HEK293T (cell line): ENCODE results near the gene ANKDD1B.
A peak's percentile ranks its signal among the peaks of the same experiment; 100 is the strongest.
"Not testable (repeated sequence)": the region's sequence is repeated elsewhere in the genome, so short reads cannot be mapped to it uniquely, and the experiment has no call there.

Source experiments
- CTCF ChIA-PET: fragments of 350-600 bp; formaldehyde crosslinking; extraction: SDS; loops from one replicate; lab custom pipeline; 2021; ENCODE audit warnings: antibody characterized with exemption, inconsistent platforms; lab: Yijun Ruan, JAX
- POLR2A ChIA-PET: fragments of 350-600 bp; formaldehyde crosslinking; extraction: SDS; loops from one replicate; lab custom pipeline; 2020; ENCODE audit warnings: antibody characterized with exemption, inconsistent platforms; lab: Yijun Ruan, JAX
- DNase-seq: peaks from one replicate; pipeline ENCODE4 v3.0.0; 2012; ENCODE audit warnings: mixed read lengths; ENCODE audit errors: extremely low spot score
- ARNT ChIP-seq: fragments of 450-650 bp; IDR thresholded peaks from 2 replicates; pipeline ENCODE4 v1.6.1; 2017; ENCODE audit warnings: mild to moderate bottlenecking
- BHLHE40 ChIP-seq: fragments of 450-650 bp; IDR thresholded peaks from 2 replicates; pipeline ENCODE4 v1.6.1; 2016; ENCODE audit warnings: mild to moderate bottlenecking, moderate library complexity, borderline replicate concordance
- CTBP1 ChIP-seq: fragments of 450-650 bp; IDR thresholded peaks from 2 replicates; pipeline ENCODE4 v1.6.1; 2016; ENCODE audit warnings: borderline replicate concordance
- ELF4 ChIP-seq: fragments of 450-650 bp; IDR thresholded peaks from 2 replicates; pipeline ENCODE4 v1.6.1; 2017; ENCODE audit warnings: antibody characterized with exemption
- FOXA1 ChIP-seq: fragments of 450-650 bp; IDR thresholded peaks from 2 replicates; pipeline ENCODE4 v1.6.1; 2016; ENCODE audit warnings: mild to moderate bottlenecking
- FOXK2 ChIP-seq: fragments of 450-650 bp; IDR thresholded peaks from 2 replicates; pipeline ENCODE4 v1.6.1; 2016; ENCODE audit warnings: mild to moderate bottlenecking
- FOXM1 ChIP-seq: fragments of 450-650 bp; IDR thresholded peaks from 2 replicates; pipeline ENCODE4 v1.6.1; 2017; ENCODE audit warnings: mild to moderate bottlenecking, borderline replicate concordance
- HDGF ChIP-seq: fragments of 450-650 bp; IDR thresholded peaks from 2 replicates; pipeline ENCODE4 v1.6.1; 2017; ENCODE audit warnings: antibody characterized with exemption, borderline replicate concordance
- L3MBTL2 ChIP-seq: fragments of 450-650 bp; conservative IDR thresholded peaks from 2 replicates; pipeline ENCODE4 v1.6.1; 2016; ENCODE audit warnings: mild to moderate bottlenecking
- LEF1 ChIP-seq: fragments of 450-650 bp; IDR thresholded peaks from 2 replicates; pipeline ENCODE4 v1.6.1; 2017; ENCODE audit warnings: mild to moderate bottlenecking, borderline replicate concordance
- NFRKB ChIP-seq: fragments of 450-650 bp; IDR thresholded peaks from 2 replicates; pipeline ENCODE4 v1.6.1; 2016; ENCODE audit warnings: mild to moderate bottlenecking, moderate library complexity
- PKNOX1 ChIP-seq: fragments of 450-650 bp; IDR thresholded peaks from 2 replicates; pipeline ENCODE4 v1.6.1; 2016
- SP1 ChIP-seq: fragments of 450-650 bp; IDR thresholded peaks from 2 replicates; pipeline ENCODE4 v1.6.1; 2017
- SUZ12 ChIP-seq: fragments of 450-650 bp; IDR thresholded peaks from 2 replicates; pipeline ENCODE4 v1.6.1; 2016; ENCODE audit warnings: mild to moderate bottlenecking
- TARDBP ChIP-seq: fragments of 450-650 bp; IDR thresholded peaks from 2 replicates; pipeline ENCODE4 v1.6.1; 2016
- ZNF384 ChIP-seq: fragments of 450-650 bp; IDR thresholded peaks from 2 replicates; pipeline ENCODE4 v1.6.1; 2016

ANKDD1B gene

GRCh38 chr5:75681125-75681830 lies 70.0 kb downstream of the ANKDD1B start:
- DNase-seq = peak; percentile 15
- TF ChIP-seq ELF4 = no peak
- TF ChIP-seq PKNOX1 = peak; percentile 49; the same call in 1 of the 2 replicates
- CTCF ChIA-PET = interaction anchor here (0.7 to 1.2 kb wide), 3 partner anchors 13 to 444 kb away, joined by 3 to 4 read pairs (median 3); partner anchors contain the start of genes CERT1 and POLK
- POLR2A ChIA-PET = interaction anchor here (0.9 kb wide), 1 partner anchor 36 kb away, joined by 3 read pairs; the partner anchor contains the start of gene POC5

GRCh38 chr5:75685141-75685540 lies 73.9 kb downstream of the ANKDD1B start:
- TF ChIP-seq TARDBP (no peak), L3MBTL2 (no peak), FOXA1 (no peak), ARNT (no peak), PKNOX1 (no peak), NFRKB (no peak), SP1 (no peak), FOXK2 (no peak), SUZ12 (no peak), BHLHE40 (no peak), FOXM1 (no peak), ZNF384 (no peak), HDGF (no peak), ELF4 (no peak), CTBP1 (no peak)
- DNase-seq = no peak
- CTCF ChIA-PET = no interaction called here
- POLR2A ChIA-PET = no interaction called here

GRCh38 chr5:75686480-75686879 lies 75.2 kb downstream of the ANKDD1B start:
- CTCF ChIA-PET = interaction anchor here (0.6 kb wide), 1 partner anchor 50 kb away, joined by 3 read pairs; no protein-coding TSS in a partner anchor
- POLR2A ChIA-PET = no interaction called here
- no peak for TF ChIP-seq LEF1
- no peak for TF ChIP-seq ELF4
- TF ChIP-seq SP1 = no peak
- TF ChIP-seq HDGF = no peak
- DNase-seq = no peak

GRCh38 chr5:75690669-75691068 lies 79.4 kb downstream of the ANKDD1B start:
- CTCF ChIA-PET = no interaction called here
- TF ChIP-seq BHLHE40 = no peak
- no peak for TF ChIP-seq CTBP1
- no peak for TF ChIP-seq SUZ12
- TF ChIP-seq LEF1 = no peak
- TF ChIP-seq SP1 = no peak
- TF ChIP-seq L3MBTL2 = no peak
- no peak for TF ChIP-seq FOXM1
- TF ChIP-seq NFRKB = no peak
- TF ChIP-seq ZNF384 = no peak
- no peak for TF ChIP-seq FOXK2
- no peak for TF ChIP-seq ELF4
- no peak for TF ChIP-seq HDGF
- no peak for TF ChIP-seq TARDBP
- no peak for TF ChIP-seq FOXA1
- POLR2A ChIA-PET = interaction anchor here (1.4 kb wide), 1 partner anchor 26 kb away, joined by 3 read pairs; the partner anchor contains the start of gene POC5
- no peak for DNase-seq

GRCh38 chr5:75694781-75695180 lies 83.5 kb downstream of the ANKDD1B start:
- CTCF ChIA-PET = no interaction called here
- TF ChIP-seq PKNOX1 (no peak), SUZ12 (no peak), LEF1 (no peak), BHLHE40 (no peak), FOXK2 (no peak), NFRKB (no peak), L3MBTL2 (no peak), CTBP1 (no peak), SP1 (no peak), ARNT (no peak), FOXA1 (no peak), TARDBP (no peak), HDGF (no peak), ELF4 (no peak), FOXM1 (no peak)
- DNase-seq = no peak
- POLR2A ChIA-PET = no interaction called here

GRCh38 chr5:75695472-75696351 lies 84.5 kb downstream of the ANKDD1B start:
- DNase-seq, CTCF ChIA-PET: not testable (repeated sequence)
- POLR2A ChIA-PET = interaction anchor here (1.1 kb wide), 1 partner anchor 14 kb away, joined by 3 read pairs; no protein-coding TSS in a partner anchor
